GM21619 (cell line): ENCODE measurements around the gene RAB30.
A peak's percentile ranks its signal among the peaks of the same experiment; 100 is the strongest.

Experiments used
- ATAC-seq: cut with Tn5 transposase; IDR thresholded peaks from one replicate; pipeline ENCODE4 v1.9.1; 2021; ENCODE audit not compliant: unreplicated experiment

Gene RAB30

GRCh38 chr11:83070731-83071566 lies 748 bp downstream of the RAB30 start:
- no peak for ATAC-seq

GRCh38 chr11:83070044-83070701 lies 1.5 kb downstream of the RAB30 start:
- no peak for ATAC-seq

GRCh38 chr11:83069441-83070043 lies 2.2 kb downstream of the RAB30 start:
- ATAC-seq, result no peak

GRCh38 chr11:83068568-83068967 lies 3.1 kb downstream of the RAB30 start:
- ATAC-seq, result no peak

- no peak for ATAC-seq
Measured at GRCh38 chr11:83064011-83064410, 7.7 kb downstream of the RAB30 start.

GRCh38 chr11:83063073-83063754 lies 8.5 kb downstream of the RAB30 start:
- ATAC-seq, result peak; percentile 63

GRCh38 chr11:83061883-83062282 lies 9.8 kb downstream of the RAB30 start:
- peak; percentile 63 for ATAC-seq

- no peak for ATAC-seq
Measured at GRCh38 chr11:83060965-83061364, 10.7 kb downstream of the RAB30 start.

GRCh38 chr11:83057721-83058120 lies 14.0 kb downstream of the RAB30 start:
- ATAC-seq, result no peak

GRCh38 chr11:83056611-83057010 lies 15.1 kb downstream of the RAB30 start:
- no peak for ATAC-seq

- ATAC-seq, result no peak
Measured at GRCh38 chr11:83056204-83056603, 15.5 kb downstream of the RAB30 start.

GRCh38 chr11:83054904-83055380 lies 16.8 kb downstream of the RAB30 start:
- peak; percentile 47 for ATAC-seq

GRCh38 chr11:83054001-83054400 lies 17.7 kb downstream of the RAB30 start:
- ATAC-seq, result peak; percentile 88

- ATAC-seq, result no peak
Measured at GRCh38 chr11:83051760-83052671, 19.7 kb downstream of the RAB30 start.

GRCh38 chr11:83047515-83048225 lies 24.0 kb downstream of the RAB30 start:
- no peak for ATAC-seq

GRCh38 chr11:83046621-83047172 lies 25.0 kb downstream of the RAB30 start:
- no peak for ATAC-seq

- peak; percentile 80 for ATAC-seq
Measured at GRCh38 chr11:83044958-83045712, 26.6 kb downstream of the RAB30 start.

- ATAC-seq, result no peak
Measured at GRCh38 chr11:83042964-83043711, 28.6 kb downstream of the RAB30 start.
